NCI-H2171 treated with DMSO at 0.1 percent for 48 hours (cell line): ENCODE measurements around the gene NANP.
"Not testable (repeated sequence)": the region's sequence is repeated elsewhere in the genome, so short reads cannot be mapped to it uniquely, and the experiment has no call there.

ENCODE experiments used
- DNase-seq: peaks from one replicate; lab custom pipeline; 2025; lab: John Stamatoyannopoulos, UW

NANP gene

GRCh38 chr20:25623736-25624499, at the start of gene NANP:
Gene NANP (minus strand): TSS chr20:25624014. CDS start chr20:25623948, 66 bp downstream.
- peak; percentile 99 for DNase-seq

- DNase-seq = no peak
Observed at GRCh38 chr20:25672659-25673235, 48.9 kb upstream of the NANP start.

GRCh38 chr20:25669826-25670422, 46.1 kb upstream of the NANP start:
- no peak for DNase-seq

GRCh38 chr20:25668446-25668845, 44.6 kb upstream of the NANP start:
- no peak for DNase-seq

GRCh38 chr20:25659999-25660398, 36.2 kb upstream of the NANP start:
- no peak for DNase-seq

- DNase-seq = no peak
Observed at GRCh38 chr20:25654487-25654886, 30.7 kb upstream of the NANP start.

GRCh38 chr20:25652866-25653265, 29.1 kb upstream of the NANP start:
- DNase-seq = not testable (repeated sequence)

GRCh38 chr20:25644814-25645213, 21.0 kb upstream of the NANP start:
- no peak for DNase-seq

- no peak for DNase-seq
Observed at GRCh38 chr20:25643716-25644115, 19.9 kb upstream of the NANP start.

- no peak for DNase-seq
Observed at GRCh38 chr20:25637247-25637646, 13.4 kb upstream of the NANP start.

GRCh38 chr20:25632940-25633790, 9.4 kb upstream of the NANP start:
- DNase-seq = no peak

- not testable (repeated sequence) for DNase-seq
Observed at GRCh38 chr20:25630615-25631014, 6.8 kb upstream of the NANP start.

- no peak for DNase-seq
Observed at GRCh38 chr20:25629816-25630499, 6.1 kb upstream of the NANP start.

- no peak for DNase-seq
Observed at GRCh38 chr20:25626779-25627178, 3.0 kb upstream of the NANP start.

- no peak for DNase-seq
Observed at GRCh38 chr20:25624500-25624939, 706 bp upstream of the NANP start.

- DNase-seq = no peak
Observed at GRCh38 chr20:25623225-25623735, 534 bp downstream of the NANP start.

GRCh38 chr20:25622450-25623224, 1.2 kb downstream of the NANP start:
- peak; percentile 39 for DNase-seq

GRCh38 chr20:25622049-25622448, 1.8 kb downstream of the NANP start:
- DNase-seq = no peak

- DNase-seq = no peak
Observed at GRCh38 chr20:25619514-25619913, 4.3 kb downstream of the NANP start.

GRCh38 chr20:25608774-25609173, 15.0 kb downstream of the NANP start:
- DNase-seq = no peak
